Left lung (tissue), 10 donors: Measurements from ENCODE around the gene SF3B3. TPM values are rescaled to one million over a fixed set of nuclear protein-coding genes. Genes with fewer than 3 reads are reported as not detected.

Experiments used
- ATAC-seq: fragments of 200-7000 bp; cut with Tn5 transposase; one replicate; pipeline ENCODE4 v1.9.1; 2020; ENCODE audit warnings: moderate library complexity
- DNase-seq, 4 donors: peaks; one replicate each; pipeline ENCODE4 v3.0.0-alpha.2; 2013 to 2020
- H3K27ac ChIP-seq, 2 donors: fragments of 200-600 bp; sonication (generic) in 1 of 2; one replicate each; pipeline versions ENCODE4 v1.5.0 to v1.8.0; 2020 to 2021
- H3K27me3 ChIP-seq, 2 donors: fragments of 200-600 bp; sonication (generic) in 1 of 2; one replicate each; pipeline versions ENCODE4 v1.5.0 to v1.8.0; 2020 to 2021
- H3K36me3 ChIP-seq, 2 donors: fragments of 200-600 bp; sonication (generic) in 1 of 2; one replicate each; pipeline versions ENCODE4 v1.5.0 to v1.8.0; 2020 to 2021
- H3K4me1 ChIP-seq, 2 donors: fragments of 200-600 bp; one replicate each; pipeline ENCODE4 v1.8.0; 2021
- H3K4me3 ChIP-seq, 2 donors: fragments of 200-600 bp; sonication (generic) in 1 of 2; one replicate each; pipeline versions ENCODE4 v1.5.0 to v1.8.0; 2020 to 2021; ENCODE audit warnings: mild to moderate bottlenecking in 1 of 2
- H3K9me3 ChIP-seq, 2 donors: fragments of 200-600 bp; sonication (generic) in 1 of 2; one replicate each; pipeline versions ENCODE4 v1.5.0 to v1.8.0; 2020 to 2021
- CTCF ChIP-seq, 2 donors: fragments of 200-600 bp; sonication (generic) in 1 of 2; IDR thresholded peaks; one replicate each; pipeline versions ENCODE4 v1.5.0 to v1.8.0; 2021; ENCODE audit warnings: antibody characterized with exemption in 2 of 2
- intact Hi-C, 2 donors: fragments of 100-400 bp; cut with DNase I; formaldehyde crosslinking; loops; one replicate each; pipeline versions ENCODE4 v1.11.2 to v1.14.2; 2022
- polyA plus RNA-seq, 6 donors: library from polyadenylated mRNA; unstranded; fragments of 120-200 nt; gene quantifications; one replicate each; pipeline ENCODE4 v1.2.1, GENCODE V29; 2013; ENCODE audit not compliant: insufficient read length in 6 of 6
- total RNA-seq, 2 donors: library from RNA; stranded (reverse); fragmentation: NEBNext Ultra II Directional; extraction: Animal tissue kit (Norgen Biotek cat#: 25700); gene quantifications; one replicate each; pipeline ENCODE4 v1.2.1, GENCODE V29; 2021
- donor health status: DM: no; HTN: yes; CAD: no.
- donor health status: DM: no; HTN: no; CAD: no.

The SF3B3 gene
- total and polyA plus RNA-seq, 8 donors, result 210 to 396 (median 366) TPM

DNA sequence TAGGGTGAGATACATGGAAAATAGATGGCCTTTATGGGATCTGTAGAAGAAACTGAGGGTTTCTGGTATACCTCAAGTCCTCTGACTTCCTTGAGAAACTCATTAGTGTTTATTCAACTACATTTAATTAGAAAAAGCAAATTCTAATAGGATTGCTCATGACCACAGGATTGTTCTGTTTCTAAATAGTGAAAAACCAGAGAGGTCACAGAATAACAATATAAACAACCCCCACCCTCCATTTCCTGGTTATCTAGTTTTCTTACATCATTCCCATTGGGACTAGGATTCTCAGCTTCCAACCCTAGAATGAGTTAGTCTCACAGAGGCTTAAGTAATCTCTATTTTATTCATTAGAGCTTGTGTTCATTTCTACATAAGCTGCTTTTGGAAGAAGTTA lies 30.0 kb downstream of the SF3B3 start:
- TF ChIP-seq CTCF (IDR thresholded peaks at IDR 0.05), result no peak
- Histone ChIP-seq H3K9me3 (no peaks in the 10 kb centered on the region), H3K27ac (no peak overlapping the region), H3K27me3 (no peaks in the 10 kb centered on the region), H3K4me1 (peaks cover 2 to 5% of the 10 kb centered on the region in 2 donors), H3K4me3 (no peak overlapping the region), H3K36me3 (peaks cover 15 to 100% of the 10 kb centered on the region in 2 donors)
- ATAC-seq (peak; percentile 34), DNase-seq (no peak)
- intact Hi-C loops, result no loop called here

DNA sequence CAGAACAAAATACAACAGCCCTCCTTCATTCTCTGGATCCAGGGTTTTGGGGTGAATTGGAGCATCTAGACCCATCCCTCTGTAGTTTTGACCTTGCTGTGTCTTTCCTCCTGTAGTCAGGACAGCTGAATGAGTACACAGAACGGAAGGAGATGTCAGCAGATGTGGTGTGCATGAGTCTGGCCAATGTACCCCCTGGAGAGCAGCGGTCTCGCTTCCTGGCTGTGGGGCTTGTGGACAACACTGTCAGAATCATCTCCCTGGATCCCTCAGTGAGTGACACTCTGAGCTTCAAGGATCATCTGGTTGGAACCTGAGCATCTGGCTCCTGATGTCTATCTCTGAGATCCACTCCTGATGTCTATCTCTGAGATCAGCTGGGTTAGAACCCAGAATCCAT lies 32.4 kb downstream of the SF3B3 start:
- ATAC-seq (no peak), DNase-seq (no peak)
- Histone ChIP-seq H3K27ac (no peak overlapping the region), H3K27me3 (no peaks in the 10 kb centered on the region), H3K4me3 (no peak overlapping the region), H3K9me3 (no peaks in the 10 kb centered on the region), H3K4me1 (peaks cover 2 to 5% of the 10 kb centered on the region in 2 donors), H3K36me3 (peaks cover 18 to 100% of the 10 kb centered on the region in 2 donors)
- no peak for TF ChIP-seq CTCF (IDR thresholded peaks at IDR 0.05)
- intact Hi-C loops, result no loop called here

DNA sequence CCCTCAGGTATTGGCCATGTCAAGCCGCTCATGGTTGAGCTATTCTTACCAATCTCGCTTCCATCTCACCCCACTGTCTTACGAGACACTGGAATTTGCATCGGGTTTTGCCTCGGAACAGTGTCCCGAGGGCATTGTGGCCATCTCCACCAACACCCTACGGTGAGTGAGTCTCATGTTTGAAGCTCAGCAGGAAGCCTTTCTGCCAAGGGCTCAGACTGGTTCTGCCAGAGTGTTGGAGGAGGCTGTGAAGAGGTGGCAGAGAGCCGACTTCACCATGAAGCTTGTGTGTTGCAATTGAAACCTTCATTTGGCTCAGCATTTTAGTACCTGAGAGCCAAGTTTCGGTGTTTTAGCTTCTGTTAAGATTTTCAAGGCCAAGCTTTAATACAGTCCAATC lies 38.0 kb downstream of the SF3B3 start:
- Histone ChIP-seq H3K4me1 (no peaks in the 10 kb centered on the region), H3K36me3 (peaks cover 30 to 100% of the 10 kb centered on the region in 2 donors), H3K4me3 (no peak overlapping the region), H3K27ac (peak overlapping the region in 1 of 2 donors; percentile 28), H3K9me3 (no peaks in the 10 kb centered on the region), H3K27me3 (no peaks in the 10 kb centered on the region)
- ATAC-seq (peak; percentile 93), DNase-seq (peak in 1 of 4 donors; percentile 63)
- intact Hi-C loops, result no loop called here
- TF ChIP-seq CTCF (IDR thresholded peaks at IDR 0.05), result no peak

GRCh38 chr16:70563636-70564035 lies 40.0 kb downstream of the SF3B3 start:
- Histone ChIP-seq H3K27me3 (no peaks in the 10 kb centered on the region), H3K9me3 (no peaks in the 10 kb centered on the region), H3K4me3 (no peak overlapping the region), H3K36me3 (peaks cover 23 to 100% of the 10 kb centered on the region in 2 donors), H3K4me1 (no peaks in the 10 kb centered on the region), H3K27ac (no peak overlapping the region)
- no peak for TF ChIP-seq CTCF (IDR thresholded peaks at IDR 0.05)
- intact Hi-C loops, result no loop called here
- peak; percentile 17 for ATAC-seq
- no peak for DNase-seq

GRCh38 chr16:70565053-70565452 lies 41.4 kb downstream of the SF3B3 start:
- no peak for TF ChIP-seq CTCF (IDR thresholded peaks at IDR 0.05)
- Histone ChIP-seq H3K27me3 (no peaks in the 10 kb centered on the region), H3K4me3 (no peak overlapping the region), H3K36me3 (peaks cover 20 to 100% of the 10 kb centered on the region in 2 donors), H3K4me1 (no peaks in the 10 kb centered on the region), H3K9me3 (no peaks in the 10 kb centered on the region), H3K27ac (no peak overlapping the region)
- no peak for DNase-seq
- ATAC-seq, result no peak
- intact Hi-C loops, result no loop called here
